Liver (tissue), 3 donors: ENCODE data around the gene ACBD3.

ENCODE experiments used
- ATF3 ChIP-seq: IDR thresholded peaks from 2 replicates; pipeline ENCODE4 v1.6.1; 2016; ENCODE audit warnings: antibody characterized with exemption
- CTCF ChIP-seq: fragments of 150-350 bp; IDR thresholded peaks from 2 replicates; pipeline ENCODE4 v1.5.1; 2017; ENCODE audit warnings: improper control_type of control experiment, low read depth, low read length; ENCODE audit not compliant: missing input control
- EGR1 ChIP-seq, 2 donors: IDR thresholded peaks; 2 replicates each; pipeline ENCODE4 v1.6.1; 2016 to 2018; ENCODE audit warnings: antibody characterized with exemption in 2 of 2, low read depth in 2 of 2
- FOXA1 ChIP-seq: IDR thresholded peaks from 2 replicates; pipeline ENCODE4 v1.6.1; 2016; ENCODE audit warnings: antibody characterized with exemption
- HNF4G ChIP-seq: IDR thresholded peaks from 2 replicates; pipeline ENCODE4 v1.6.1; 2016; ENCODE audit warnings: antibody characterized with exemption
- JUND ChIP-seq, 2 donors: IDR thresholded peaks; 2 replicates each; pipeline ENCODE4 v1.6.1; 2016; ENCODE audit warnings: antibody characterized with exemption in 2 of 2
- RAD21 ChIP-seq, 2 donors: IDR thresholded peaks; 2 replicates each; pipeline ENCODE4 v1.6.1; 2016; ENCODE audit warnings: antibody characterized with exemption in 2 of 2, mild to moderate bottlenecking in 2 of 2
- REST ChIP-seq: IDR thresholded peaks from 2 replicates; pipeline ENCODE4 v1.6.1; 2016; ENCODE audit warnings: antibody characterized with exemption, mild to moderate bottlenecking
- SP1 ChIP-seq: IDR thresholded peaks from 2 replicates; pipeline ENCODE4 v1.6.1; 2018; ENCODE audit warnings: antibody characterized with exemption, mild to moderate bottlenecking
- TAF1 ChIP-seq: conservative IDR thresholded peaks from 2 replicates; pipeline ENCODE4 v1.6.1; 2016; ENCODE audit warnings: antibody characterized with exemption, mild to moderate bottlenecking
- YY1 ChIP-seq: IDR thresholded peaks from 2 replicates; pipeline ENCODE4 v1.6.1; 2016; ENCODE audit warnings: antibody characterized with exemption, mild to moderate bottlenecking
- TF ChIP-seq, protein P1 (sequence below): IDR thresholded peaks from 2 replicates; pipeline ENCODE4 v1.6.1; 2016; ENCODE audit warnings: antibody characterized with exemption
- TF ChIP-seq, protein P2 (sequence below): IDR thresholded peaks from 2 replicates; pipeline ENCODE4 v1.6.1; 2016; ENCODE audit warnings: antibody characterized with exemption
- donor health status: healthy.
- donor health status: healthy.

- no peak for TF ChIP-seq RAD21 (IDR thresholded peaks at IDR 0.05)
- TF ChIP-seq CTCF: no peak
- TF ChIP-seq, protein P1, sequence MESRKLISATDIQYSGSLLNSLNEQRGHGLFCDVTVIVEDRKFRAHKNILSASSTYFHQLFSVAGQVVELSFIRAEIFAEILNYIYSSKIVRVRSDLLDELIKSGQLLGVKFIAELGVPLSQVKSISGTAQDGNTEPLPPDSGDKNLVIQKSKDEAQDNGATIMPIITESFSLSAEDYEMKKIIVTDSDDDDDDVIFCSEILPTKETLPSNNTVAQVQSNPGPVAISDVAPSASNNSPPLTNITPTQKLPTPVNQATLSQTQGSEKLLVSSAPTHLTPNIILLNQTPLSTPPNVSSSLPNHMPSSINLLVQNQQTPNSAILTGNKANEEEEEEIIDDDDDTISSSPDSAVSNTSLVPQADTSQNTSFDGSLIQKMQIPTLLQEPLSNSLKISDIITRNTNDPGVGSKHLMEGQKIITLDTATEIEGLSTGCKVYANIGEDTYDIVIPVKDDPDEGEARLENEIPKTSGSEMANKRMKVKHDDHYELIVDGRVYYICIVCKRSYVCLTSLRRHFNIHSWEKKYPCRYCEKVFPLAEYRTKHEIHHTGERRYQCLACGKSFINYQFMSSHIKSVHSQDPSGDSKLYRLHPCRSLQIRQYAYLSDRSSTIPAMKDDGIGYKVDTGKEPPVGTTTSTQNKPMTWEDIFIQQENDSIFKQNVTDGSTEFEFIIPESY: no peak
- no peak for TF ChIP-seq REST
- TF ChIP-seq JUND (IDR thresholded peaks at IDR 0.05): no peak
- TF ChIP-seq HNF4G: no peak
- no peak for TF ChIP-seq EGR1 (IDR thresholded peaks at IDR 0.05; ENCODE audit: low read depth in 2 of 2)
- TF ChIP-seq, protein P2, sequence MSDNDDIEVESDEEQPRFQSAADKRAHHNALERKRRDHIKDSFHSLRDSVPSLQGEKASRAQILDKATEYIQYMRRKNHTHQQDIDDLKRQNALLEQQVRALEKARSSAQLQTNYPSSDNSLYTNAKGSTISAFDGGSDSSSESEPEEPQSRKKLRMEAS: no peak
- TF ChIP-seq YY1: no peak
- TF ChIP-seq TAF1: no peak
- TF ChIP-seq FOXA1: no peak
- no peak for TF ChIP-seq SP1
- TF ChIP-seq ATF3: no peak
These were observed 47.3 kb upstream of the ACBD3 start for GRCh38 chr1:226233806-226234205.
